Limb (tissue), 2 donors: Measurements from ENCODE around the gene CNTRL.
"Not testable (repeated sequence)": the region's sequence is repeated elsewhere in the genome, so short reads cannot be mapped to it uniquely, and the experiment has no call there.

Experiments
- DNase-seq, 2 donors: peaks; one replicate each; pipeline ENCODE4 v3.0.0-alpha.2; 2016; ENCODE audit errors: extremely low spot score in 2 of 2

The CNTRL gene

GRCh38 chr9:121125590-121125989, 50.8 kb downstream of the CNTRL start:
- DNase-seq: no peak

- DNase-seq: not testable (repeated sequence)
Measured at GRCh38 chr9:121129384-121129783, 54.6 kb downstream of the CNTRL start.

GRCh38 chr9:121133104-121133816, 58.5 kb downstream of the CNTRL start:
- DNase-seq: no peak

- no peak for DNase-seq
Measured at GRCh38 chr9:121135642-121136041, 60.9 kb downstream of the CNTRL start.

- DNase-seq: no peak
Measured at GRCh38 chr9:121138561-121138960, 63.8 kb downstream of the CNTRL start.

GRCh38 chr9:121138973-121139372, 64.2 kb downstream of the CNTRL start:
- DNase-seq: no peak

GRCh38 chr9:121140162-121140561, 65.4 kb downstream of the CNTRL start:
- no peak for DNase-seq

GRCh38 chr9:121141306-121141705, 66.6 kb downstream of the CNTRL start:
- no peak for DNase-seq

- DNase-seq: no peak
Measured at GRCh38 chr9:121141706-121142105, 67.0 kb downstream of the CNTRL start.

GRCh38 chr9:121143771-121144170, 69.0 kb downstream of the CNTRL start:
- DNase-seq: no peak

- DNase-seq: no peak
Measured at GRCh38 chr9:121144482-121144881, 69.7 kb downstream of the CNTRL start.

GRCh38 chr9:121150188-121150587, 75.4 kb downstream of the CNTRL start:
- DNase-seq: no peak

GRCh38 chr9:121153642-121154041, 78.9 kb downstream of the CNTRL start:
- DNase-seq: no peak

- no peak for DNase-seq
Measured at GRCh38 chr9:121154782-121155181, 80.0 kb downstream of the CNTRL start.

- DNase-seq: peak in 1 of 2 donors; percentile 3
Measured at GRCh38 chr9:121156263-121156731, 81.5 kb downstream of the CNTRL start.

- no peak for DNase-seq
Measured at GRCh38 chr9:121157939-121158338, 83.2 kb downstream of the CNTRL start.

GRCh38 chr9:121160025-121160424, 85.3 kb downstream of the CNTRL start:
- no peak for DNase-seq

GRCh38 chr9:121168052-121168451, 93.3 kb downstream of the CNTRL start:
- DNase-seq: no peak

- no peak for DNase-seq
Measured at GRCh38 chr9:121169094-121169601, 94.4 kb downstream of the CNTRL start.

- DNase-seq: no peak
Measured at GRCh38 chr9:121171236-121171635, 96.5 kb downstream of the CNTRL start.

GRCh38 chr9:121172726-121173487, 98.2 kb downstream of the CNTRL start:
- DNase-seq: no peak

- DNase-seq: no peak
Measured at GRCh38 chr9:121173501-121173900, 98.7 kb downstream of the CNTRL start.
